HL-60/S4 treated with phorbol 12-myristate 13-acetate at 8.2 ng/mL for 4 days and 3 days (cell line): Measurements from ENCODE around the gene IFRD1.
"Not testable (repeated sequence)": the region's sequence is repeated elsewhere in the genome, so short reads cannot be mapped to it uniquely, and the experiment has no call there.

Experiments
- in situ Hi-C: fragments of 300-500 bp; cut with MboI; formaldehyde crosslinking; loops from 2 replicates; pipeline ENCODE4 v1.15.0; 2022; ENCODE audit warnings: low sequenced_read_pairs

IFRD1 gene

DNA sequence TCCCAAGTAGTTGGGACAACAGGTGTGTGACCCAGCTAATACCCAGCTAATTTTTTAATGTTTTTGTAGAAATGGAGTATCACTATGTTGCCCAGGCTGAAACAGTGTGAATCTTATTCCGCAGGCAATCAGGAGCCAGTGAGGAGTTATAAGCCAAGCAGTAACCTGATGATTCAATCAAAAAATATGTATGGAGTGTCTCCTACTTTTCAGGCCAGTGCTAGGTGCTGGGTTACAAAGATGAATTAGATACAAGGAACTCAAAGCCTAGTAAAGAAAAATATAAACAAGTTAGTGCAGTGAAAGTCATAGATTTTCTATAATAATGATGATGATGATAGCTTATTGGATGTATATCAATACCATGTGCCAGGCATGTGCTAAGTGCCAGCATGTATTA, 13.2 kb upstream of the IFRD1 start:
- in situ Hi-C loops: no loop called here

GRCh38 chr7:112439476-112439875, 10.8 kb upstream of the IFRD1 start:
- in situ Hi-C loops: no loop called here

DNA sequence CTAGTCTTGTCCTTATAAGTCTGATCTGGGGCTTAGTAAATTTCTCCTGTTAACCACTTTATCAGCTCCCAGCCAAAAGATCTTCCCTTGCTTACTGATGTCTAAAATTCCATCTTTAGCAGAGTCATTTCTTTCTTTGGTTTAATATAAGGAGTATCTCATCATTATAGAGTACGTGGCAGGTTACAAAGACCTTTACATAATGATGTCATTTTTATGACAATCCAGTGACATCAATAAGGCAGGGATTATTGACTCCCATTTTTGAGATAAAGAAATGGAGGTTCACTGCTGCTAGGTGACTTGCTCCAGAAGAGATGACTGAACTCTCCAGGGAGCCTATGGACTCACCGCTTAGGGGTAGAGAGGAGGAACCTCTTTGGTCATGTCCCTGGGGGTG, 8.1 kb upstream of the IFRD1 start:
- in situ Hi-C loops: no loop called here

DNA sequence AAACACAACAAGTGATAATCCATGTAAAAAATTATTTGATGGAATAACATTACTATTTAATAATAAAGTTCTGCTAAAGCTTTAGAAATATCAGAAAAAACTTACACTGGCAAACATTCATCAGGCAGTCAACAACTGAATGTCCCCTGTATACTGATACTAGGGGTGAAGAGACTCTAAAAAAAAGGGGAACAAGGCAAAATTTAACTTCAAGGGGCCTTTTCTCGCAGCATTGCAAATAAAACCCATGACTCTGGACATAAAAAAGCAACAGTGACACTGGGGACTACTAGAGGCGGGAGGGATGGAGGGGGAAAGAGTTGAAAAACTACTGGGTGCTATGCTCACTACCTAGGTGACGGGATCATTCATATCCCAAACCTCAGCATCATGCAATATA, 5.8 kb upstream of the IFRD1 start:
- in situ Hi-C loops: no loop called here

- in situ Hi-C loops: no loop called here
Observed at GRCh38 chr7:112446431-112446830, 3.8 kb upstream of the IFRD1 start.

DNA sequence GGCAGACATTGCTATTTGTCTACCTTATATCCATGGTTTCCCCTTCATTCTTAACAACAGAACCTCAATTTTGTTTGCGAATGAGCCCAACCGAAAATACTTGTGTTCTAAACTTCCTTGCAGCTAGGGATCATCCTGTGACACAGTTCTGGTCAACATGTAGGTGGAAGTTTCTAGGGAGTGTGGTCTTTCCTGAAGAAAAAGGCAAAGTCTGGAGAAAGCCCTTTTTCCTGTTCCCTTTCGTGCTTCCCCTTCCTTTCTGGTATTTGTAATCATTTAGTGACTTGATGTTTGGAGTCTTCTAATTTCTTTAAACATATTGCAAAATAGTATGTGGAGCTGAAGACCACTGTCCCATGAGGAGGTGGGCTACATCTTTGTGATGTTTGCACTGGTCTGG, 2.9 kb upstream of the IFRD1 start:
- in situ Hi-C loops: no loop called here

DNA sequence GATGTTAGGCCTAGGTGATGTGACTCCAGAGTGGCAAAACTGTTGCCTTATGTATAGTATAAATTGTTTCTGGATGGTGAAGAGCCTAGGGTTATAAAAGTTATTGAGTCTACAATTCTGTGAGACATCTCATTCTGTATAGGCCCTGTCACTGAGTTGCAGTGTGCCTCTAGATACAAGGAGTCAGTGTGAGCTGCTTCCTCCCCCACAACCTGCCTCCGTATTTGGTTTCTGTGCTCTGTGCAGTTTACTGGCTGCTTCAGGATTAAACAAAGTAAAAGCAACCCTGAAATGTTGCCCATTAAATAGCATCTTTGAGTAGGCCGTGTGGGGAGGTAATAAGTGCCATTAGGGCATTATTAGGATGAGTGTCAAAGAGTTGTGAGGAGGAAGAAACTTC, 1.9 kb upstream of the IFRD1 start:
- in situ Hi-C loops: no loop called here

DNA sequence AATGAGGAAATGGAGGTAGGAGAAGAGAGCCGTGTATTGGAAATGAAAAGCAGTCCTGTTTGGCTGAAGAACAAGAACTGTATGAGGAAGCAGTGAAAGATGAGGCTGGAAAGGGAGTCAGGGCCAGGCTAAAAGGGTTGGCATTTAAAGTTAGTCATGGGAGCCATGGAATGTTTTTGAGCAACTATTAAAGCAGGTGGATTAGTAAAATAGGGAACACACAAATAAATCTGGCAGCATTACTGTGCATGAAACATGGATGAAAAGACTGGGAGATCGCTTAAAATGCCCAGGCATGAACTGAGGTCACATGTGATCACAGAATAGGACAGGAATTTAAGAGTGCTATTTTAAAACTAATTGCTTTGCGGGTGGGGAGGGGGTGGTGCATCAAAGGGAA, 1.4 kb upstream of the IFRD1 start:
- in situ Hi-C loops: no loop called here

GRCh38 chr7:112449353-112449752, 907 bp upstream of the IFRD1 start:
- in situ Hi-C loops: no loop called here

DNA sequence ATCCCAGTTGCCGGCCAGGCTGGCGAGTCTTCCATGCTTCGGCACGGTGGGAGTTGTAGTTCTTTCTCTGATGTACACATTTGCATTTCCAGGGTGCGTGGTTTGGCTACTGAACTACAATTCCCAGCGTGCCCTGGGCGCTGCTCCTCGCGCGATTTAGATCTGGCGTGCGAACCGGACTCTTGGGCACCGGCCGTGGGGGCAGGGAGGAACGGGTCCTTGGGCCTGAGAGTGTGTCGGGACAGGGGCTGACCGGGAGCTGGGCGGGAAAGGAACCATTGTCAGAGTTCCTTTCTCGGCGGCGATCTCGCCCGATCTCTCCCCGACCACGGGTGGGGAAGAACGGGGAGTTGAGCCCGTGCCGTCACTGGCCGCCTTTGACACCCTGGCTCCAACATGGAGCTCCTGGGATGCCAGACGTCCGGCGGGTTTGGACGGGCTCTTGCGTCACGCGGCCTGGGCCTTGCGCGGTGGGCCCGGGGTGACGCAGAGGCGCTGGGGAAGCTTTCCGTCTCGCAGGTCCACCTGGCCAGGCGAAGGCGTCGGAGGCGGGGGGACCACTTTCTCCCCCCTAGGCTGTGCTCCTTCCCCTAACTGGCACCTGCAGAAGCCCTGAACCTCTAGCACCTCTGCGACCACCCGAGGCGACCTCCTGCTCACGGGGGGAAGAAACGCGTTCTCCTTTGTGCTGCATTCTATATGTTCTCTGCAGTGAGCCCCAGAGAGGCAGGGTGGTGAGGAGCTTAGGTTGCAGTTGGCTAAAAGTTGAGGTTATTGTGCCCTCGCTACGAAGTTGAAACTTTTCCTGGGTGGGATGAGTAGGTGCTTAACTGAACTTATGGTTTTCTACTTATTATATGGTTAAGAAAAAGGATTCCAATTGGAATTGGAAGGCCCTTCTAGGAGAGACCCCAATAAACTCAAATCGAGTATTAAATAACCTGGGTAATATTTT, 824 bp downstream of the IFRD1 start:
- in situ Hi-C loops: no loop called here

DNA sequence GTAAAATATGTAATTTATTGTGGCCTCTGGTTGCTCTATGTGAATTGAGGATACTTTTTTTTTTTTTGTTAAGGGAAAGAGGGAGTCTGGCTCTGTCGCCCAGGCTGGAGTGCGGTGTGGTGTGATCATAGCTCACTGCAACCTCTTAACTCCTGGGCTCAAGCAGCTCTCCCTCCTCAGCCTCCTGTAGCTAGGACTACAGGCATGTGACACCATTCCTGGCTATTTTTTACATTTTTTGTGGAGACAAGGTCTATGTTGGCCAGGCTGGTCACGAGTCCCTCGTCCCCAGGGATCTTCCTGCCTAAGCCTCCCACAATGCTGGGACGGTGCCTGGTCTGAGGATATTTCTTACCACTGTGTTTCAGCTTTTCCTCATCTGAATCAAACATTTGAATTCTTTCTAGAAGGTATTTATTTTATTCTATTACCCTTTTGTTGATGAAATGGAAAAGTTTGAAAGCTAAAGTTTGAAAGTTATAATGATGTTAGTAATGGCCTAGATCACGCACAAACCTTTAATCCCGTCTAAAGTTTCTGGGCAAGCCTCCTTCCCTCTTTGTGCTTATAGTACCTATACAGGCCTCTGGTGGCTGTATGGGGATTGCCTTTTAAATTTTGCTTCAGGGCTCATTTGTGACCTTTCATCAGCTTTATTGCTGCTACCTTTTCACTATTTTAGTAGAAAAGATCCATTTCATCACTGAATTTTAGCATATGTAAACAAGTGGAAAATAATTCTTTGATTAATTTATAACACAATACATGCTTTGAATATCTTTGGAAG, 2.0 kb downstream of the IFRD1 start:
- in situ Hi-C loops: no loop called here

DNA sequence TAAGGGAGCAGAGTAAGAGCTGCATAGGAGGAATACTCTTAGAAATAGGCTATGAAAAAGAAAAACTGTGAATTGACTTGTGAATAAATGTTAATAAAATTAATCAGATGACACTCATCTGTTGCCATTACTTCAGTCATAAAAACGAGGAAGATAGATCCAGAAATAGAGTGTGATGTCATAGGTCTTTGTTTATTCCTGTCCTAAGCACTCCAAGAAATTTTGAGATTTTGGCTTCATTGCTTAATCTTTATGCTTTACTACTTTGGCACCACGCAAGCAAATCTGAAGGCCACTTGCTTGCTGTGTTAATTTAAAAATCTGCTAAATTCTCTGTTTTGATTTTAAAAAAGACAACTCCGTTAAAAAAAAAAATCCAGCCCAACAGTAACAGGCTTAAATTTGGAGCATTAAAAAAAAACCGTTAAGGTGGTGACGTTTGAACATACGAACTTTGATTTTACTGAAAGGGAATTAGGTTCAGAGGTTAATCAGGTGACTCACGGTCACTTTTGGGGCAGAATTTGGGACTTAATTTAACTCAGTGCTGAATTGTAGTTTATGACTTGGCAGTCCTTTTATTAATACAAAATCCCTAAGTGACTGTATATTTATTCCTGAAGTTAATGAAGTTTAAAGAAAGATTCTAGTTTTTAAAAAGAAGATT, 3.4 kb downstream of the IFRD1 start:
- in situ Hi-C loops: no loop called here

GRCh38 chr7:112454191-112454590, 3.9 kb downstream of the IFRD1 start:
- in situ Hi-C loops: not testable (repeated sequence)

DNA sequence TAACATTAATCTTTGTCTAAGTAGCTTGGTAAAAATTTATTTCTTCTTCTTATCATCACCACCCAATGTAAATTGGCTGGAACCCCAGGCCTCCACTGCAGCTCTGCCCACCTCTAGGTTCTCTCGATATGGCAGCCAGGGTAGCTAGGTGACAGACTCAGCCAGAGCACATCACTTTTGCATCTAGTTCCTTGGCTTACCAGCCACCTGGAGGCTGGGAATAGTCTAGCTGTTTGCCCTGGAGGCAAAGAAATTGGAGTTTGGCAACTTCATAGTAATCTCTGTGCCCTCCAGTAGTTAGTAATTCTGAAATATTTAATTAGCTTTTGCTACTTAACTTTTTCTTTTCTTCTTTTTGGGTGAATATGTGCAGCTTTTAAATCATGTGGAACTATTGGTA, 9.4 kb downstream of the IFRD1 start:
- in situ Hi-C loops: no loop called here

DNA sequence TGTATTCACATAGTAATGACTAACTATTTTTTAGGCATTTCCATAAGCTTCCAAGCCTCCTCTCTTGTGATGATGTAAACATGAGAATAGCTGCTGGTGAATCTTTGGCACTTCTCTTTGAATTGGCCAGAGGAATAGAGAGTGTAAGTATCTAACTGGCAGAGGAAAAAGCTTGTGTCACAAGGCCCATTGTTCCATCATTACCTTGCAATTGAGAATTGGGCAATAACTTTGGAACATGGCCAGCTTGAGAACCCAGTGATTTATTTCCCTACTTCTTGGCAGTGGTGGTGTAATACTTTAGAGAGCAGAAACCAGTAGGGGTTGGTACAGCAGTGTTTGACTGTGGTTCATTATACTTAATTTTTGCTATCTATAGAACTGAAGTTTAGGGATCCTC, 12.0 kb downstream of the IFRD1 start:
- in situ Hi-C loops: no loop called here

- in situ Hi-C loops: no loop called here
Observed at GRCh38 chr7:112467867-112468266, 17.6 kb downstream of the IFRD1 start.

GRCh38 chr7:112470194-112470593, 19.9 kb downstream of the IFRD1 start:
- in situ Hi-C loops: no loop called here

- in situ Hi-C loops: loop anchor here (25.0 kb wide), 1 partner anchor 739 kb away; no protein-coding TSS in a partner anchor
Observed at GRCh38 chr7:112476390-112477052, 26.3 kb downstream of the IFRD1 start.

- in situ Hi-C loops: loop anchor here (25.0 kb wide), 1 partner anchor 744 kb away; no protein-coding TSS in a partner anchor
Observed at GRCh38 chr7:112481121-112481736, 31.0 kb downstream of the IFRD1 start.
